Measurements from ENCODE around the gene SPSB1.
"Not testable (repeated sequence)": the region's sequence is repeated elsewhere in the genome, so short reads cannot be mapped to it uniquely, and the experiment has no call there.

DNA sequence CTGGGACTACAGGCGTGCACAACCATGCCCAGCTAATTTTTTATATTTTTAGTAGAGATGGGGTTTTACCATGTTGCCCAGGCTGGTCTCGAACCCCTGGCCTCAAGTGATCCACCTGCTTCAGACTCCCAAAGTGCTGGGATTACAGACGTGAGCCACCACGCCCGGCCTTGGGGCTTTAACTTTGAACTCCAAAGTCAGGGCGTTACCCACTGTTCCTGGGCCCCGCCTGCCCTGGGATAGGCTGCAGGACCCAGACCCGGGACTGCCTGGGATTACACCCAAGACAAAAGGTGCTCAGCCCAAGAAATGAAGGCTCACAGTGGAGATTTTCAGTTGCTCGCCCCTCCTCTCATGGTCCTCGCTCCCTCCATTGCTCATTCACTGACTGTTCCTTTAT lies 92.7 kb downstream of the SPSB1 start:
- TF ChIP-seq, protein P1, sequence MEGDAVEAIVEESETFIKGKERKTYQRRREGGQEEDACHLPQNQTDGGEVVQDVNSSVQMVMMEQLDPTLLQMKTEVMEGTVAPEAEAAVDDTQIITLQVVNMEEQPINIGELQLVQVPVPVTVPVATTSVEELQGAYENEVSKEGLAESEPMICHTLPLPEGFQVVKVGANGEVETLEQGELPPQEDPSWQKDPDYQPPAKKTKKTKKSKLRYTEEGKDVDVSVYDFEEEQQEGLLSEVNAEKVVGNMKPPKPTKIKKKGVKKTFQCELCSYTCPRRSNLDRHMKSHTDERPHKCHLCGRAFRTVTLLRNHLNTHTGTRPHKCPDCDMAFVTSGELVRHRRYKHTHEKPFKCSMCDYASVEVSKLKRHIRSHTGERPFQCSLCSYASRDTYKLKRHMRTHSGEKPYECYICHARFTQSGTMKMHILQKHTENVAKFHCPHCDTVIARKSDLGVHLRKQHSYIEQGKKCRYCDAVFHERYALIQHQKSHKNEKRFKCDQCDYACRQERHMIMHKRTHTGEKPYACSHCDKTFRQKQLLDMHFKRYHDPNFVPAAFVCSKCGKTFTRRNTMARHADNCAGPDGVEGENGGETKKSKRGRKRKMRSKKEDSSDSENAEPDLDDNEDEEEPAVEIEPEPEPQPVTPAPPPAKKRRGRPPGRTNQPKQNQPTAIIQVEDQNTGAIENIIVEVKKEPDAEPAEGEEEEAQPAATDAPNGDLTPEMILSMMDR (IDR thresholded peaks at IDR 0.05 in 2 of 3, conservative IDR thresholded peaks at IDR 0.05 in 1 of 3; ENCODE audit: control insufficient read depth in 2 of 3, extremely low read depth in 1 of 3, insufficient read depth in 1 of 3, low read depth in 3 of 3, low read length in 3 of 3), result not testable (repeated sequence)
- not testable (repeated sequence) for TF ChIP-seq BACH1 (IDR thresholded peaks at IDR 0.05; ENCODE audit: borderline replicate concordance); POLR2A (IDR thresholded peaks at IDR 0.05; ENCODE audit: low read depth, low read length); HCFC1 (IDR thresholded peaks at IDR 0.05; ENCODE audit: low read length); REST (IDR thresholded peaks at IDR 0.05; ENCODE audit: low read depth, low read length)

Measured in GM12878 (cell line).